Fibroblast of skin of right quadriceps (primary cell): ENCODE results near the gene PMPCA.

Source experiments
- DNase-seq: peaks from one replicate; pipeline ENCODE4 v3.0.0-alpha.2; 2013

Gene PMPCA

GRCh38 chr9:136438548-136439480, 28.4 kb downstream of the PMPCA start:
- DNase-seq: peak; percentile 11

- DNase-seq: peak; percentile 71
These were observed 29.3 kb downstream of the PMPCA start, which contains the start of gene INPP5E for GRCh38 chr9:136439481-136440408. Gene INPP5E, minus strand, starts transcription at chr9:136439845. Its CDS starts 426 bp downstream, at chr9:136439419.

DNA sequence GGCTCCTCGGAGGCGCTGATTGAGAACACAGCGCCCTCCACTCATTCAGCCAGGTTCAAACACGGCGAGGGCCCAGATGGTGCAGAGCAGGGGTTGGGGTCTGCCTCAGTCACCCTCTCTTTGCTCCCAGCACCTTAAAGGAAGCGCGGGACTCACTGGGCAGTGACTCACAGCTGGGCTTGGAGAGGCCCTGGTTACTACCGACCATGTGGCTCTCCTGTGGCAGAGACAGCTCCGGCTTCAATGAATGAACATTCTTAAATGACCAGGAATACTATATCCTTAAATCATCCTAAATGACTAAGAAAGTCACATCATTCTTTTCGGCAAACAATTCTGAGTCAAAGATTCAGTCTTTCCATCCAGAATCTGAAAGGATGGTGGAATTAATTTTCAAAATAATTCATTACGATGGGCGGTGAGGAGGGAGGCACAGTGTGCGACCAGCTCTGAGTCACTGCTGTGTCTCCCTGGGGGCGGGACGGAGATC, 30.8 kb downstream of the PMPCA start:
- DNase-seq: no peak

DNA sequence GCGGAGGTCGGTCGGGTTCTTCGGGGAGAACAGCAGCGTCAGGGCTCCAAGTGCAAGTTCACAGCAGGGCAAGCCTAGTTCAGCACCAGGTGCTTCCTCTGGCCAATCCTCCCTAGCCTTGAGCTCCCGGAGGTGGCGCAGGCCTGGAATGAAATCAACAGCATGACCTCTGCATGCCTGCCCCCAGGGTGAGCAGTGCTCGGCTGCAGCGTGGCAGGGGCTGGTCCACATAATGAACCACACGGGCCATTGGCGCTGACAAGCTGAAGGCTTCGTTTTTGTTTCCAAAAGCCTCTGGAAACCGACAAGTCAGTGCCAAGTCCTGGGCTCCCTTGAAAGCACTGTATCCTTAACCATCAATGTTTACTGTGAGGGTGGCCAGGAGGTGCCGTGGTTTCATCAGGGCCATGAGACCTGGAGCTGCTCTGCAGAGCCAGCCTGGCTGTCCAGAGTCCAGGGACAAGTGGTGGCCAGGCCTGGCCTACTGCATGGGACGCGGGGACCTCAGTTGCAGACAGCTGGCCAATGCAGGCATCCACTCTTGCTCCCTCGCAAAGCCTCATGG, 31.3 kb downstream of the PMPCA start:
- DNase-seq: no peak

DNA sequence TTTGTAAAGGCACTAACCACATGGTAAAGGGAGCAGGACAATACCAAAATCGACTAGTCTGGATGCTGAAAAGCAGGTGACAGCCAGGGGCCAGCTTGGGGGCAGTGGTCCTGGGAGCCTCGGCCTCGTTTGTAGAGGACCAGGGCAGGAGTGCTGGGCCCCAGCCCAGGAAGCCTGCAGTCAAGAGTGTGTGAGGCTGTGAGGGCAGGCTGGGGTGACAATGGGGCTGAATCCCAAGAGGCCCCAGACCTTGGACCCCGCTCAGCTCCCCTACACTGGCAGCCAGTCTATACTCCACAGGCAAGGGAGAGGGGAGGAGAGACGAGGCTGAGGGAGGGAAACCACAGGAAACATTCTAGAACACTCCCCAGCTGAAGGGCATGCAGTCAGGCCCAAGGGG, 31.8 kb downstream of the PMPCA start:
- DNase-seq: no peak

- DNase-seq: no peak
These were observed 32.6 kb downstream of the PMPCA start for GRCh38 chr9:136443087-136443486.

- no peak for DNase-seq
These were observed 33.2 kb downstream of the PMPCA start for GRCh38 chr9:136443687-136444086.

GRCh38 chr9:136444102-136444501, 33.6 kb downstream of the PMPCA start:
- DNase-seq: no peak

DNA sequence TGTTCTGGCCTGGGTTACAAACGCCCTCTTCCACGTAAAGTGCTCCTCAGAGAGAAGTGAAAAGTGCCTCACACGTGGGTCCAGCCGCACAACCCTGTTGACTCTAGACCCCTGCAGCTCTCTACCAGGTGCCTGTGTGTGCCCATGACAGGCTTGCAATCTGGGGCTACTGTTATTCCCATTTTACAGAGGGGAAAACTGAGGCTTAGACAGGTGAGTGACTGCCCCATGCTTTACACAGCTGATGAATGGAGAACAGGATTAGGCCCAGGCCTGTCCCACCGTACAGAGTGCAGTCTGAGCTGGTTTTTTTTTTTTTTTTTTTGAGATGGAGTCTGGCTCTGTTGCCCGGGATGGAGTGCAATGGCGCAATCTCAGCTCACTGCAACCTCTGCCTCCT, 35.3 kb downstream of the PMPCA start:
- DNase-seq: no peak

DNA sequence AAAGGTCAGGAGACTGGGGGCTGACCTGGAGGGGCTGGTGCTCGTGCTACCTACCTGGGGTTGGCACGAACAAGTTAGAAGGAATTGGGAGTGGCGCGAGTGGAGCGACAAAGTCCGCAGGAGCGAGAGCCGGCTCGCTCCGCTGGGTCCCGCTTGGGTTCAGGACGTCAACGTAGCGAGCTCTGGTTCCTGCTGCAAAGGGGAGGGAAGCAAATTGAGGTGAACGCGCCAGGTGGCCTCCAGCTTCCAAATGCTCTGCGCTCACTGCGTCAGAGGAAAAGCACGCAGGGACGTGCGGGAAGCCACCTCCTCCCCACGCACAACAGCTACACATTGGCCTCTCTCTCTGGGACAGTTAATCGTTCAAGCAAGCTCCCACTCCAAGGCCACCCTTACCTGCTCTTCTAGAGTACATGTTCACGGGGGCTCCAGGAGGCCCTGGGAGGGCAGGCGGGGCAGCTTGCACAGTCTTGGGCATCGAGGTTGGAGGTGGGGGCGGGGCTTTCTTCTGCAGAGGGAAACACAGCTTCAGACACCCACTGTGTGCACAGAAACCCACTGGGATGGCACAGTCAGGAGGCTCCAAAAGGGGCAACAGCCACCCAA, 36.8 kb downstream of the PMPCA start:
- DNase-seq: no peak

DNA sequence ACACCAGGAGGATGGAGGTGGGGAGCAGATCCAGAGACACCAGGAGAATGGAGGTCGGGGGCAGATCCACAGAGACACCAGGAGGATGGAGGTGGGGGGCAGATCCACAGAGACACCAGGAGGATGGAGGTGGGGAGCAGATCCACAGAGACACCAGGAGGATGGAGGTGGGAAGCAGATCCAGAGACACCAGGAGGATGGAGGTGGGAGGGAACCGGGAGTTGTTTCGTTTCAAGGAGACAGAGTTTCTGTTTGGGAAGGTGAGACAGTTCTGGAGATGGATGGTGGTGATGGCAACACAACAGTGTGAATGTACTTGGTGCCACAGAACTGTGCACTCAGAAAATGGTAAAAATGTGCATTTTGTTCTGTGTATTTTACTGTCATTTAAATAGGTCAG, 38.2 kb downstream of the PMPCA start:
- no peak for DNase-seq

DNA sequence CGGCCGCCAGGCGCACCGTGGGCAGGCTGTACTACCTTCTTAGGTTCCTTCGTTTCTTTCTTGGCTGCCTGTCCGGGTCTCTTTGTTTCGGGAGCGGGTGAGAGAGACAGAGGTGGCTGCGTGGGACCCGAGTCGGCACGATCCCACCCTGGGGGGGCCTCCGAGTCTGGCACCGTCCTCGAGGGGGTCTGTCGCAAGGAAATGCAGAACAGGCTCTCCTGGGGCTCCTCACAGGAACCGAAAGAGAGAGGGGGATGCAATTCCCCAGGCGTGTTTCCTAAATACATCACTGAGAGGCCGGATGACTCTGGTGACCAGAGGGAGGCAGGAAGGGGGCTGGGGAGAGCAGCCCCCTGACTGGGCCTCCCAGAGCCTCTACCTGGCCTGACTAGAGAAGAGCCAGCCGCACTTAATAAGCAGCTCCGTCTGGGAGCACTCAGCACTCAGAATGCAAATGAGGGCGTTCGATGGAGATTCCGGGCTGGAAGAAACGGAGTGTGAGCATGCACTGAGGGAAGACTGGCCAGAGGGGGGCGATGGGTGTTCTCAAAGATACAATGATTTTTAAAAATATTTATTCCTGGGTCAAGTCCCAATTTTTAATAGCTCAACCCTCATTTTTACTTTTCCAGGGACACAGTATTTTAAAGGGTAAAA, 40.9 kb downstream of the PMPCA start:
- DNase-seq: no peak

DNA sequence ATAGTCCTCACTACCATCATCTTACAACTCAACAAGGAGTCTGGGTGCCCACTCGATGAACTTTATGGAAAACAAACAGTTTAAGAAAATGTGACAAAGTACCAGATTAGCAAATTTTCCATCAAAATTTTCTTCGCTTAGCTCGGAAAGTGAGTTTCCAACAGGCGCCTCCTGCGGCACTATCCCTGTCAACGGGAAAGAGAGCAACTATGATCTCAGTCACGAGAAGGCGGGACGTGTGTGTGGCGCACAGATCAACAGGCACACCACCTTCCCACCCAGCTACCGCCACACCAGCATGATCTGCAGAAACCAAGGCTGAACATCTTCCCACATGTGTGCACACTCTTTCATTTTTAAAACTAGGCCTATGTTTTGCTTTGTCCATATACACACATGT, 42.9 kb downstream of the PMPCA start:
- no peak for DNase-seq

DNA sequence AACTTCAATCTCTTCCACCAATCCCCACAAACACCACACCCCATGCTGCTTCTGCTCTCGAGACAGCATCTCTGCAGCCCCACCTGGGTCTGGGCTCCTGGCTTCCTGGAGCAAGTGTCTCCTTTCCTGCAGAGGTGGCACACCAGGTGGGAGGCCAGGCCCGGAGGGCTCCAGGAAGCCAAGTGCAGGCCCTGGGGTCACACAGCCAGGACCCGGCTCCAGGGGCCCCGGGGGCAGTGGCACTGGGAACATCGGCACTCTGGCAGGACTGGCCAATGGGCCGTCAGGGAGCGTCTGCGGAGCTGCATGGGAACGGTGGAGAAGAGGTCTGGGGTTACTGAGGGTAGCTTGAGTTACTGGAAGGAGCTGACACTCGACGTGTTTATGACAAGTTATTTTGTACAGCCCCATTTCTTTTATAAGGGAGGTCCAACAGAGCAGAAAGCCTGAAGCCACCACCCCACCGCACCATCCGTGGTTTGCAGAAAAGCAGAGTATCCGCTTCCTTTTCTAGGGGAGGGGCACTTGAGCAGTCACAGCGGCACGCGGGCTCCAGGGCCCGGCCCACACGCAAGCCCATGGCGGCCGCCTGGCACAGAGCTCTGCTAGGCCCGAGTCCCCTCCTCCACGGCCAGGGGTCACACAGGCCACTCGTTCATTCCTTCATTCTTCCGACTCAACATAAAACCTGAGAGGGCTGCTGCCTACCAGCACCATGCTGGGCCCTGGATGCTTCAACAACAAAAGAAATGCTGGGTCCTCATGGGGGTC, 43.8 kb downstream of the PMPCA start:
- no peak for DNase-seq

DNA sequence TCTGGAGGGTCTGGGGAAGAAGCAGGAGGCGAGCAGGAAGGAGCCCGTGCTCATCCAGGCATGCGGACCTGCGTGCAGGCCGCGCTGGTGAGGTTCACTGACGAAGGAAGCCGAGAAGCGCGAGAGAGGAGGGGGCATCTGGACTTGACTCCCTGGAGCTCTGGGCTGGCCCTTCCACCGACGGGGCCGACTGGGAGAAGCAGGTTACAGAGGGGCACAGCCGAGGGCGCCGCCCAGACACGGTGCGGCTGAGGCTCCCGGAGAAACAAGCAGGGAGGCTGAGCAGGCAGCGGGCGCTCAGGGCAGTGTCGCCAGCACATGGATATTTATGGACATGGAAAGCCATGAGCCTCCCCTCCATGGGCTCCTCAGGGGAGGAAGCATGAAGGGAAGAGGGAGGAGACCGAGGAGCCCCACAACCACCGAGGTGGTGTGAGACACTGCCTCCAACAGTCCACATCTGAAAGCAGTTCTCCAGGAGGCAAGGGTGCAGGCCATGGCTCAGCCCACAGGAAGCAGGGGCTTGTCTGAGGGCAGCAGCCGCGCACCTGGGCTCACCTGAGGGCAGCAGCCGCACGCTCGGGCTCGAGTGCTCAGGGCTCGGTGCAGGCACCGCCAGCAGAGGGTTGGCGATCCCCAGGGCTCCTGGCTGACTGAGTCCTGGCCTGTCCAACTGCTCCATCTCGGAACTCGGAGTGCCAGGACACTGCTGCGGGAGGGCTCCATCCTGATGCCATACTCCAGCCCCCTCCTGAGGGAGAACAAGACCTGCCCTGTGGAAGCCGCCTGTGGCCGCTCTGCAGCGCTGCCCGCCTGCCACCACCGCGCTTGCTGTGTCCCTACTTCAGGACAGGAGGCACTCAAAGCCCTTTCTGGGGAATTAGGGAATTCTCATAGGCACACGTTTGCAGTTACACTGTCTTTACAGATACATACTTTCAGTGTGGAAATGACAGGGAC, 44.9 kb downstream of the PMPCA start:
- DNase-seq: no peak

GRCh38 chr9:136456258-136456657, 45.8 kb downstream of the PMPCA start:
- no peak for DNase-seq

- DNase-seq: no peak
These were observed 46.9 kb downstream of the PMPCA start for GRCh38 chr9:136457326-136457725.

GRCh38 chr9:136459425-136459824, 49.0 kb downstream of the PMPCA start:
- no peak for DNase-seq

DNA sequence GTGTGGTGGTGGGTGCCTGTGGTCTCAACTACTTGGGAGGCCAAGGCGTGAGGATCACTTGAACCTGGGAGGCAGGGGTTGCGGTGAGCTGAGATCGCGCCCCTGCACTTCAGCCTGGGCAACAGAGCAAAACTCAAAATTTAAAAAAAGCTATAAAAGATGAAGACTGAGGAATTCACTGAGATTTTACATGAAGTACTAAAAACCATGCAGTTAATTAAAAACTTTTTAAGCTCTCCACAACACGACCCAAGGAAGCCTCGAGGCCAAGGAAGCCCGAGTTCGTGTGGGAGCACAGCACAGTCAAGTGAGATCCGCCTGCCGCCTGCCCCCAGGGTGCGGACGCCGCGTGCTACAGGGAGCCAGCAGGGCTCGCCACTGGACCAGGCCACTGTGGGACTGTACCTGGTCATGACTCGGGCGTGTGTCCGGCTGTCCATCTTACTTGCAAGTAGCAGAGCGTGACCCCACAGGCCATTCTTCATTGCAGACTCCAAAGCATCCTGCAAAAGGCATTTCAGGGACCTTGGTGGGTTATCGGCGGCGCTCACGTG, 50.4 kb downstream of the PMPCA start:
- DNase-seq: no peak

DNA sequence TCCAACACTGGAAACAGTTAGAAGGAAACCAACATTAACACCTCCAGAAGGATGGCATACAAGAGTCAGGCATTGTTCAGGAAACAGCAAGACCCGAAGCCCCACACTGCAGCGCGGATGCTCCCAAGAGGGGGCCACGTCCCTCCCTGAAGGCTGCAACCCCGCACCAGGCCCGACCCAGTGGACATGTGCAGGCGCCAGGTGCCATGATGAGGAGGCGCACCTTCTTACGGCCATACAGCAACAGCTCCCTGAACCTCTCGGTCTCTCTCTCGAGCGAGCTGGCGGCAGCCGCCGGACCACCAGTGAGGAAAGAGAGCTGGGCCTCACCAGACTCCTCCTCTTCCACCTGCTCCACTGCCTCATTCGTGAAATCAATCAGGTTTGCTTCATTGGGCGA, 52.2 kb downstream of the PMPCA start:
- no peak for DNase-seq
